K562 (cell line): ENCODE results near the gene PCP4L1. TPM values are rescaled to one million over a fixed set of nuclear protein-coding genes. Genes with fewer than 3 reads are reported as not detected.

Experiments
- CTBP1 ChIP-seq: fragments of 450-650 bp; IDR thresholded peaks from 2 replicates; pipeline ENCODE4 v1.6.1; 2016; ENCODE audit warnings: borderline replicate concordance
- FOXP1 ChIP-seq: sonication (generic); formaldehyde crosslinking; IDR thresholded peaks from 2 replicates; pipeline ENCODE4 v1.8.0; 2022; ENCODE audit warnings: mild to moderate bottlenecking, missing genetic modification reagents
- KDM1A ChIP-seq, 2 experiments: fragments of 450-650 bp; IDR thresholded peaks; 2 replicates each; pipeline ENCODE4 v1.6.1; 2016; ENCODE audit warnings: mild to moderate bottlenecking in 2 of 2
- NR3C1 ChIP-seq: sonication (generic); formaldehyde crosslinking; IDR thresholded peaks from 2 replicates; pipeline ENCODE4 v1.8.1; 2022; ENCODE audit warnings: missing genetic modification reagents
- U2AF1 ChIP-seq: fragments of 200-400 bp; formaldehyde crosslinking; optimal IDR thresholded peaks from 2 replicates; pipeline ENCODE3; 2017; ENCODE audit warnings: mild to moderate bottlenecking, low read depth, low read length, moderate library complexity
- YY1 ChIP-seq, 3 experiments: IDR thresholded peaks; 2 replicates each; pipeline ENCODE4 v1.6.1; 2011; ENCODE audit warnings: low read length in 2 of 3, mild to moderate bottlenecking in 2 of 3, moderate library complexity in 2 of 3, borderline replicate concordance in 1 of 3, control low read depth in 1 of 3, low read depth in 1 of 3; ENCODE audit not compliant: insufficient read depth in 3 of 3, insufficient replicate concordance in 2 of 3, control insufficient read depth in 1 of 3, insufficient read length in 1 of 3; ENCODE audit errors: extremely low read depth in 1 of 3
- ZNF274 ChIP-seq: IDR thresholded peaks from 2 replicates; pipeline ENCODE4 v1.6.1; 2011; ENCODE audit warnings: low read depth, mild to moderate bottlenecking, low read length, moderate library complexity, borderline replicate concordance
- ZNF583 ChIP-seq: fragments of 250-450 bp; sonication (Bioruptor Pico); IDR thresholded peaks from 2 replicates; pipeline ENCODE4 v1.4.0; 2020
- polyA plus RNA-seq, 8 experiments: library from polyadenylated mRNA; depleted of rRNA in 4 of 8; stranded (reverse) in 5 of 8; unstranded in 3 of 8; fragments of >200 nt; fragmentation: Nextera tagmentation in 2 of 8; fragmentation: Illumina TruSeq in 1 of 8; extraction: Ambion mirVana in 2 of 8; extraction: Trizol in 1 of 8; gene quantifications; 2 replicates each; pipeline versions ENCODE4 v1.2.1 to v1.2.3, GENCODE V29; 2011 to 2014; ENCODE audit warnings: inconsistent platforms in 1 of 8, missing spikeins in 1 of 8
- total RNA-seq, 7 experiments: library from RNA; depleted of rRNA in 6 of 7; stranded (reverse); fragments of >200 nt in 6 of 7; fragmentation: Illumina TruSeq in 2 of 7; extraction: Trizol in 2 of 7; gene quantifications; 2 replicates each; pipeline versions ENCODE4 v1.2.1 to v1.2.3, GENCODE V29; 2011 to 2021; ENCODE audit warnings: low replicate concordance in 1 of 7
- TF ChIP-seq, protein P1 (sequence below), 2 experiments: fragments of 250-450 bp in 1 of 2; fragments of 450-650 bp in 1 of 2; sonication (Bioruptor Pico) in 1 of 2; IDR thresholded peaks; 2 replicates each; pipeline versions ENCODE4 v1.6.1 to v1.8.0; 2016 to 2021; ENCODE audit warnings: mild to moderate bottlenecking in 2 of 2, moderate library complexity in 2 of 2, missing compliant biosample characterization in 1 of 2, missing genetic modification characterization in 1 of 2
- TF ChIP-seq, protein P2 (sequence below): fragments of 250-450 bp; sonication (Bioruptor Pico); IDR thresholded peaks from 2 replicates; pipeline ENCODE4 v1.4.0; 2020; ENCODE audit warnings: mild to moderate bottlenecking, moderate library complexity
- TF ChIP-seq, protein P3 (sequence below): IDR thresholded peaks from 3 replicates; pipeline ENCODE4 v1.6.1; 2011; ENCODE audit warnings: borderline replicate concordance, mild to moderate bottlenecking; ENCODE audit not compliant: insufficient read length, insufficient read depth
- TF ChIP-seq, protein P4 (sequence below), 2 experiments: fragments of 450-650 bp in 1 of 2; IDR thresholded peaks; 2 replicates each; pipeline ENCODE4 v1.6.1; 2011 to 2017; ENCODE audit warnings: low read depth in 2 of 2, antibody characterized with exemption in 1 of 2, borderline replicate concordance in 1 of 2, low read length in 1 of 2, mild to moderate bottlenecking in 1 of 2, mixed read lengths in 1 of 2; ENCODE audit not compliant: control insufficient read depth in 1 of 2

Gene PCP4L1
- total and polyA plus RNA-seq, 9 of the 15 experiments (the other 6 are each of a cell fraction or from before 2014, with no cell fraction given) = not detected

- TF ChIP-seq, protein P1, sequence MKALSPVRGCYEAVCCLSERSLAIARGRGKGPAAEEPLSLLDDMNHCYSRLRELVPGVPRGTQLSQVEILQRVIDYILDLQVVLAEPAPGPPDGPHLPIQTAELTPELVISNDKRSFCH (CRISPR knock-in tag; IDR thresholded peaks at IDR 0.05) = no peak
- TF ChIP-seq, protein P1 (tag; IDR thresholded peaks at IDR 0.05) = no peak
- TF ChIP-seq ZNF583 (CRISPR knock-in tag) = 0 out of 2 replicates have a peak, but pooled peaks have one; percentile 23
- TF ChIP-seq FOXP1 (CRISPR knock-in tag) = no peak
- no peak for TF ChIP-seq U2AF1
- TF ChIP-seq CTBP1 = no peak; the same call in 1 of the 2 replicates
- TF ChIP-seq, protein P2, sequence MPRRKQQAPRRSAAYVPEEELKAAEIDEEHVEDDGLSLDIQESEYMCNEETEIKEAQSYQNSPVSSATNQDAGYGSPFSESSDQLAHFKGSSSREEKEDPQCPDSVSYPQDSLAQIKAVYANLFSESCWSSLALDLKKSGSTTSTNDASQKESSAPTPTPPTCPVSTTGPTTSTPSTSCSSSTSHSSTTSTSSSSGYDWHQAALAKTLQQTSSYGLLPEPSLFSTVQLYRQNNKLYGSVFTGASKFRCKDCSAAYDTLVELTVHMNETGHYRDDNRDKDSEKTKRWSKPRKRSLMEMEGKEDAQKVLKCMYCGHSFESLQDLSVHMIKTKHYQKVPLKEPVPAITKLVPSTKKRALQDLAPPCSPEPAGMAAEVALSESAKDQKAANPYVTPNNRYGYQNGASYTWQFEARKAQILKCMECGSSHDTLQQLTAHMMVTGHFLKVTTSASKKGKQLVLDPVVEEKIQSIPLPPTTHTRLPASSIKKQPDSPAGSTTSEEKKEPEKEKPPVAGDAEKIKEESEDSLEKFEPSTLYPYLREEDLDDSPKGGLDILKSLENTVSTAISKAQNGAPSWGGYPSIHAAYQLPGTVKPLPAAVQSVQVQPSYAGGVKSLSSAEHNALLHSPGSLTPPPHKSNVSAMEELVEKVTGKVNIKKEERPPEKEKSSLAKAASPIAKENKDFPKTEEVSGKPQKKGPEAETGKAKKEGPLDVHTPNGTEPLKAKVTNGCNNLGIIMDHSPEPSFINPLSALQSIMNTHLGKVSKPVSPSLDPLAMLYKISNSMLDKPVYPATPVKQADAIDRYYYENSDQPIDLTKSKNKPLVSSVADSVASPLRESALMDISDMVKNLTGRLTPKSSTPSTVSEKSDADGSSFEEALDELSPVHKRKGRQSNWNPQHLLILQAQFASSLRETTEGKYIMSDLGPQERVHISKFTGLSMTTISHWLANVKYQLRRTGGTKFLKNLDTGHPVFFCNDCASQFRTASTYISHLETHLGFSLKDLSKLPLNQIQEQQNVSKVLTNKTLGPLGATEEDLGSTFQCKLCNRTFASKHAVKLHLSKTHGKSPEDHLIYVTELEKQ (CRISPR knock-in tag) = no peak
- TF ChIP-seq, protein P3, sequence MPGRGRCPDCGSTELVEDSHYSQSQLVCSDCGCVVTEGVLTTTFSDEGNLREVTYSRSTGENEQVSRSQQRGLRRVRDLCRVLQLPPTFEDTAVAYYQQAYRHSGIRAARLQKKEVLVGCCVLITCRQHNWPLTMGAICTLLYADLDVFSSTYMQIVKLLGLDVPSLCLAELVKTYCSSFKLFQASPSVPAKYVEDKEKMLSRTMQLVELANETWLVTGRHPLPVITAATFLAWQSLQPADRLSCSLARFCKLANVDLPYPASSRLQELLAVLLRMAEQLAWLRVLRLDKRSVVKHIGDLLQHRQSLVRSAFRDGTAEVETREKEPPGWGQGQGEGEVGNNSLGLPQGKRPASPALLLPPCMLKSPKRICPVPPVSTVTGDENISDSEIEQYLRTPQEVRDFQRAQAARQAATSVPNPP = no peak
- no peak for TF ChIP-seq KDM1A (IDR thresholded peaks at IDR 0.05)
- TF ChIP-seq NR3C1 (CRISPR knock-in tag) = no peak
- peak; percentile 100 for TF ChIP-seq YY1 (IDR thresholded peaks at IDR 0.05; ENCODE audit: borderline replicate concordance in 1 of 3, control insufficient read depth in 1 of 3, extremely low read depth in 1 of 3, insufficient read depth in 3 of 3, insufficient read length in 1 of 3, insufficient replicate concordance in 2 of 3, low read depth in 1 of 3, low read length in 2 of 3)
- TF ChIP-seq, protein P4, sequence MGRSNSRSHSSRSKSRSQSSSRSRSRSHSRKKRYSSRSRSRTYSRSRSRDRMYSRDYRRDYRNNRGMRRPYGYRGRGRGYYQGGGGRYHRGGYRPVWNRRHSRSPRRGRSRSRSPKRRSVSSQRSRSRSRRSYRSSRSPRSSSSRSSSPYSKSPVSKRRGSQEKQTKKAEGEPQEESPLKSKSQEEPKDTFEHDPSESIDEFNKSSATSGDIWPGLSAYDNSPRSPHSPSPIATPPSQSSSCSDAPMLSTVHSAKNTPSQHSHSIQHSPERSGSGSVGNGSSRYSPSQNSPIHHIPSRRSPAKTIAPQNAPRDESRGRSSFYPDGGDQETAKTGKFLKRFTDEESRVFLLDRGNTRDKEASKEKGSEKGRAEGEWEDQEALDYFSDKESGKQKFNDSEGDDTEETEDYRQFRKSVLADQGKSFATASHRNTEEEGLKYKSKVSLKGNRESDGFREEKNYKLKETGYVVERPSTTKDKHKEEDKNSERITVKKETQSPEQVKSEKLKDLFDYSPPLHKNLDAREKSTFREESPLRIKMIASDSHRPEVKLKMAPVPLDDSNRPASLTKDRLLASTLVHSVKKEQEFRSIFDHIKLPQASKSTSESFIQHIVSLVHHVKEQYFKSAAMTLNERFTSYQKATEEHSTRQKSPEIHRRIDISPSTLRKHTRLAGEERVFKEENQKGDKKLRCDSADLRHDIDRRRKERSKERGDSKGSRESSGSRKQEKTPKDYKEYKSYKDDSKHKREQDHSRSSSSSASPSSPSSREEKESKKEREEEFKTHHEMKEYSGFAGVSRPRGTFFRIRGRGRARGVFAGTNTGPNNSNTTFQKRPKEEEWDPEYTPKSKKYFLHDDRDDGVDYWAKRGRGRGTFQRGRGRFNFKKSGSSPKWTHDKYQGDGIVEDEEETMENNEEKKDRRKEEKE (IDR thresholded peaks at IDR 0.05; ENCODE audit: borderline replicate concordance in 1 of 2, control insufficient read depth in 1 of 2, low read depth in 2 of 2, low read length in 1 of 2) = no peak
- no peak for TF ChIP-seq ZNF274
These were observed 32.8 kb upstream of the PCP4L1 start, which contains the start of gene TOMM40L (continued) for GRCh38 chr1:161225534-161226319.
